Esophagus squamous epithelium (tissue), 4 donors: ENCODE results near the gene HERC3.

Source experiments
- CTCF ChIP-seq, 6 experiments: fragments of 450-650 bp in 4 of 6; fragments of 200-600 bp in 2 of 6; sonication (generic) in 2 of 6; IDR thresholded peaks; one replicate each; pipeline ENCODE4 v1.5.1; 2016 to 2019; ENCODE audit warnings: antibody characterized with exemption in 6 of 6, mild to moderate bottlenecking in 4 of 6, moderate library complexity in 4 of 6
- POLR2A ChIP-seq, 4 donors: fragments of 450-650 bp; IDR thresholded peaks; one replicate each; pipeline ENCODE4 v1.6.1; 2017; ENCODE audit warnings: antibody characterized with exemption in 4 of 4, mild to moderate bottlenecking in 4 of 4, moderate library complexity in 3 of 4

- TF ChIP-seq CTCF (IDR thresholded peaks at IDR 0.05), result no peak
- TF ChIP-seq POLR2A (IDR thresholded peaks at IDR 0.05), result no peak
Measured at GRCh38 chr4:88583631-88584470, 8.4 kb upstream of the HERC3 start.
